Stimulated activated CD8-positive, alpha-beta memory T cell treated with anti-CD3 and anti-CD28 coated beads, Interleukin-12 subunit alpha, Interleukin-12 subunit beta, amount 100 ng/mL, for 1 hour (primary cell): ENCODE data around the gene ADD2.

Experiments used
- DNase-seq: peaks from one replicate; pipeline ENCODE4 v3.0.0-alpha.2; 2020; ENCODE audit warnings: low read depth

ADD2 gene

DNA sequence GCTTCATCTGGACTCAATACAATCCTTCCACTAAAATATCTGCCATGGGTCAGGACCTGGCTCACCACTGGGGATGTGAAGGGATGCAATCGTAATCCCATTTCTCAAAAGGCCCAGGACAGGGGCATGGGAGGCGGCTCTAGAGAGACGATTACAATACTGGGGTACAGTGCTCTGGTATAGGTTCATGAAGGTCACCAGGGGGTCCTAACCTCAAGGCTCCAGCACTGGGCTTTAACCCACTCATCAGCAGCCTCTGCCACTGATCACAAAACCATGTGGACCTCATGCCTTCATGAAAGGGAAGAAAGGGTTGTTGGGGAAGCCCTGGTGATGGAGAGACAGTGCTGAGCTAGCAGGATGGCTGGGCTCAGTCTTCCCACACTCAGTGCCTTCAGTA is 48.8 kb downstream of the ADD2 start:
- DNase-seq = no peak

DNA sequence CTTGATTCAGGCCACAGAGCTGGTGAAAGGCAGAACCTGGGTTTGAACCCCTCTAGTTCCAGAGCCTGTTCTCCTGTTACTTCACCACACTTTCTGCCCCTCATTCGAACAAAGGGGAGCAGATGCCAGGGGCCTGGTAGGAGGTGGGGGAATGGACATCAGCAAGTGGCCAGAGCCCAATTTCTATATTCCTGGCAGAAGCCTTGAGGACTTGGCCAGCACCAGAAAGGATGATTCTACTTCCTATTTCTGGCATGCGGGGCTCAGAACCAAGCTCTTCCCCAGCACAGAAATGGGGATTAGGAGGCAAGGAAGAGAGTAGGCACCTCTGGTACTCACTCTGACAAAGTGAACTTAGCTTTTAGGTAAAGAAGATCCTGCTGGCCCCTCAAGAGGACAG is 49.3 kb downstream of the ADD2 start:
- DNase-seq = no peak

DNA sequence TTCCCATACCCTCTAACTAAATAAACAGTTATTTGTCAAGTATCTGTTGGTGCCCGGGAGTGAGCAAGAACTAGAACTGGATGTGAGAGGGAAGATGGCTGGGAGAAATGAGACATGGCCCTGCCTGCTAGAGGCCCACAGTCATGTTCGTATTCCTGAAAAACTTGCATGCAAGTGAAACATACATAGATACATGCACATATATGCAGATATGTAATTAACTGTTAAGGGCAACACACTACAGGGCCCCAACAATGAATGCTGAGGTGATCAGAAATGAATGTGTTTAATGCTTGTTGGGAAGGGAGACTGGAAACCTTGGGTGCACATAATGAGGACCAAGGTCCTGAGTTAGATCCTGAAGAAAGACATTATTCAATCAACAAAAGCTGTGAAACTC is 49.8 kb downstream of the ADD2 start:
- DNase-seq = no peak

DNA sequence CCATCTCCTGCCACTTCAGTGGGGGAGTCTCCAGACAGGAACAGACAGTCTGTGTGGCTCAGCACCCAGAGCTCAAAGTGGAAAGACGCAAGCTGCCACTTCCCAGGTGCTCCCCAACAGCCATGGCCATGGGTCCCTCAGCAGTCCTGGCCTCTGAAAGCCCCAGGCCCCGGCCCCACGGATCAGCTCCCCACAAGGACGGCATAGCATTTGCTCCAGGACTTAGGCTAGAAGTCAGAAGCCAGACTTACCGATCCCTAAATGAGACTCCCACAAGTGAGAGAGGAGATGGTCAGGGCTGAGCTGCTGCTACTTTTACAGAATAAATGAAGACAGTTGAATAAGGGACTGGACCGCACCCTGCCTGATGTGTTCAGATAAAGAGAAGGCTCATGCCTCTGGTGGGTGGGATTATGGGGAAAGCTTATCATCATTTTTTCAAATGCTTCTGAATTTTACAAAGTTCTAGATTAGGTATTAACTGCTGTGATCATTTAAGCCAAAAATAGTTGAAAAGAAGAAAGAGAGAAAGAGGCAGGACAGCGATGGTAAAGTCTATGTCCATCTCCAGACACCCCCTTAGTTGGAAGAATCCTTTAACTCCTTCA is 50.5 kb downstream of the ADD2 start:
- DNase-seq = no peak

DNA sequence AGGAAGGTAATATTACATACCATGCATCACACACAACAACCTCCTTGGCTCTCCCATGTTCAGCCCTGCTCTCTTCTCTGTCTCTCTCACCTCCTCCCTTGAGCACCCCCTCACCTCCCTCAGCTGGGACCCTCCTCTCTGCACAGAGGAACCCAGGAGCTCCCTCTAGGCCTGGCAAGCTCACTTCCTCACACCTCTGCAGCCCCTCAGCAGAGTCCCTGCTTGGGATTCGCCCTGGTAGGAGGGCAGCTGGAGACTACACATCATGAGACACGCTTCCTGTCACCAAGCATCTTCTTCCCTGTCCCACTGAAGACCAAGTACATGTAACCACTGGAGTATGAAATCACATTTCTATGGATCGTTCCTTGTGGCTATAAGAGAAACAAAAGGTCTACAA is 51.0 kb downstream of the ADD2 start:
- DNase-seq = no peak

DNA sequence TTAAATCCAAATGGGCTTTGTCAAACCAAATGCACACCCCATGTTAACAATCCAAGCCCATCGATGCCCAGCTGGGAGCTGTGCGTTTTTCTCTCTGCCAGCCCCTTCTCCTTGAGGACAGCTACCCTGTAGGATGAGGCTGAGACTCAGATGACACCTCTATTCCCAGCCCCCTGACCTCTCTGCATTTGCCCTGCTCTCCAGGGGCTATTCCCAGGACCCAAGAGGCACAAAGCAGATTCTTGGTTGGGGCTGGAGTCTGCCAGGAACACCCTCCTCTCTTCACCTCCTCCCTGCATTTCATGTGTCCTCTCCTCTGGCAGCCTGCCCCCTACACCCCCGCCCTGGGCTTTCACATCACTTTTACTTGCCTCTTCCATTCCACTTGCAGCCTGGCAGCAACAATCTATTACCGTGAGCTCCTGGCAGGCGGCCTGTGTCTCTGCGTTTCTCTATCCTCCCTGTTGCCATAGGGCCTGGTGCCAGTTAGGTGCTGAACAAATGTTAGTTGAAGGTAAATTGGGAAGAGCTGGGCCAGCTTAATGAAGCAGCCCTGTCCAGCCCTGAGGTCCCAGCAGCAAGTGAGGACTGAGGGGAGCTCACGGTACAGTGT is 51.8 kb downstream of the ADD2 start:
- no peak for DNase-seq

DNA sequence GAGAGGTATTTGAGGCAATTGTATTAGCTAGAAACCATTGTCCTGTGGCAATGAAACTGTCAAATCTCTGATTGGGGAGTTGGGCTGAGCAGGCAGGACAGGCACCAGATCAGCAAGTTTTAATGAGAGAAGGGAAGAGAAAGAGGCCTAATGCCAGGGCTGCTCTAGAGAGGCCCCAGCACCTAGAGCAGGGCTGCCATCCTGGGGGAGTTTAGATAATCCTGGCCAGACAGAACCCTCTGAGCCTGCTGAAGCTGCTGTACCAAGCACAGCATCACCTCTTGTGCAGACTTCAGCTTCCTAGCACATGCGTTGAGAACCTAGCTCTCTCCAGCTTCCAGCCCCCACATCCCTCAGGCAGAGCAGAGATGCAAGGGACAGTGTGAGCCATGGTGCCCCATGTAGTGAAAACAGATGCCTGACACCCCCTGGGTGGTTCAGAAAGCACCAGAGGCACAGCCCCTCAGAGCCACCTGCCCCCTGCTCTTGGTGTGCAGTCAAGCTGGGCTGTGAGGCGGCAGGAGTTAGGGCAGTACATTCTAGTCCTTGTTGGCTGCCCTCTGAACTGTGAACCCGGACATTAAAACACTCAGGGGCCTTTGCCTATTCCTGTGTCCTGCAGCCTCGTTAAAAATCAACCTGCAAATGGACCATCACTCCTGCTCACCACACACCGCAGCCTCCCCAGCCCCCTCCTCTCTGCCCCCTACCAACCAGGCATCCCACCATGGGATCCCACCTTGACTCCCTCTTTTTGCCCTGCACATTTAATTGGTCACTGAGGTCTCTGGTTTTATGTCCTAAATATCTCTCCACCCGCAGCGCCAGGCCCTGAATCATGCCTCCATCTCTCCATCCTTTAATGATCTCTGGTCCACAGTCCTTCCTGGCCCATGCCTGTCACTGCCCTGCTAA is 52.7 kb downstream of the ADD2 start:
- no peak for DNase-seq

DNA sequence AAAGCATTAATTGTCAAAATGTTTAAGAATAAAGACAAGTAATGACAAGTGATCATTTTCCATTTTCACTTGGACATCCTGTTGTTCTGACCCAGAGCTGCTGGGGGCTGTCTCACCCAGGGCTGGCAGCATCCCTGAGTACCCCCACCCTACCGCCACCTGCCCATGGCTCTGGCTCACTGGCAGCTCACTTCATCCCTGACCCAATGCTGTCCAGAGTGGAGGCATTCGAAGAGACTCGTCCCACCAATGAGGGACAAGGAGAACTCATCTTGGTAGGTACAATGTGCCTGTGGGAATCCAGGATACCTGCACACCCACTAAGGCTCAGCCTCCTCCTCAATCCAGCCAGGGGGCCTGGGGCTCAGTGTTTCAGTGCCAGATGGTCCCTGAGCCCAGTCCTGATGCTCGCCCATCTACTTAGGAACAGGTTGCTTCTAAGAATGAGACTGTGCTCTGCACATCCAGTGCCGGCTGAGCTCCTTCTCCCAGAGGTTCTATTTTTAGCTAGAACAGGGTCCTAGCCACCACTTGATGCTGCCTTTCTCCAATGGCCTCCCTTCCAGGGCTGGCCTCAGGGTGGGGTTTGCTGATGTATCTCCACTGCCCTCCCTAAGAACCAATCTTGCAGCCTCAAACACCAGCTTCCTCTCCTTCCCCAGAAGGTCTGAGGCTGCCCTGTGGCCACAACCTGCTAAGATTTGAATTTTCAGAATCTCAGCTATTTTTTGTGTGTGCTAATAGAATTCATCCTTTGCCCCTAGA is 53.7 kb downstream of the ADD2 start:
- no peak for DNase-seq

DNA sequence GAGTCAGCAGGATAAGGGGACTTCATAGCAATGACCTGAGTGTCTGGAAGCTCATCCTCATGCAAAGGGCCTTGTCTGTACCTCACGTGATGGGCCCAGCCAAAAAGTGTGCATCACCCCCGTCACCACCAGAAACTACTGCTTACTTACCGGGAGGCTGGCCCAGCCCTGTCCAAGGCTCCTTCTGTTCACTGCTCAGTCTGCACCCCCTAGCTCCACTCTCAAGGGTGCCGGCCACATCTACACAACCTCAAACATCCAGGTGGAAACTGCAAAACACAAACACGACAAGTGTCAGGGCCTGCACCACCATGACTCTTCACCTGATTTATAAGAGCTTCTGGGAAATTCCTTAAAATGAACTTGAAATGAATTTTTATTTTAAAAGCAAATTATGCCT is 55.1 kb downstream of the ADD2 start:
- no peak for DNase-seq

DNA sequence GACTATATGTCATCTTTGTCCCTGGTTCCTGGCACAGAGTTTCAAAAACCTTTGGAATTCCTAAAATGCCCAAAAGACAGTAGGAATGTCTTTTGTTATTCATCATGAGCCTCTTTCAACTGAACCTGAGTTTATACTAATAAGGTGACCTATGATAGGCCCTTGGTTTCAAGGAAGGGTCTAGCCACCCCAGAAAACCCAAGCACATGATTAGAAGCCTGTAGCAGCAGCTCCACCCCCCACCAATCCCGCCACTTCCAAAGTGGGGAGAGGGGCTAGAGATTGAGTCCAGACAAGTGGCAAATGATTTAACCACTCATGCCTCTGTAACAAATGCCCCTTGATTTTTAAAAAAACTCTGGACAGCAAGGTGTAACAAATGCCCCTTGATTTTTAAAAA is 56.8 kb downstream of the ADD2 start:
- DNase-seq = no peak

DNA sequence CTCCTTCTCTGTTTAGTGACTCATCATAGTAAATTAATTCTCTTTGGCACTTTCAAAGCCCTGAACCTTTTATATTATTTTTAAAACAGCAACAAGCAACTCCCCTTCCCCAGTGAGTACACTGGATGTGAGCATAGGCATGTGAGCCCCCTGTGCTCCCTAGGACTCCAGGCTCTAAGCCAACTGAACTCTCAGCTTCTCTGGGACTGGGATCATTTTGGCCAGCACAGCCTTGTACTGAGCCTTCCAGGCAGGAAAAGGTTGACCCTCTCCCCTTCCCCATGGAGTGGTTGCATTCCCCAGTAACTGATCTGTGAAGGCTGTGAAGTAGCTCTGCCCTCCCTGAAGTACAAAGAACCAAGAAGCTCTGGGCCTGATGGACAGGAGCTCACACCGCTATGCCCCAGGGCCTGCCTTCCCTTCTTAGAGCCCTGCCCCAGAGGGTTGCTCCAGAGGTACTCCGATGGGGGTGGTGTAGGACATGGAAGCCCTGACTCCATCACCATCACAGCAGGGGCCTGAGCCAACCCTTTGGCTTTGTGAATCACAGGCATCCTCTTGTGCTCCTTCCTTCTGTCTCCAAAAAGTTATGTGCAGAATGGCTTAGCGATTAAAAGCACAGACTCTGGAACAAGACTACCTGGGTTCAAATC is 57.8 kb downstream of the ADD2 start:
- no peak for DNase-seq

DNA sequence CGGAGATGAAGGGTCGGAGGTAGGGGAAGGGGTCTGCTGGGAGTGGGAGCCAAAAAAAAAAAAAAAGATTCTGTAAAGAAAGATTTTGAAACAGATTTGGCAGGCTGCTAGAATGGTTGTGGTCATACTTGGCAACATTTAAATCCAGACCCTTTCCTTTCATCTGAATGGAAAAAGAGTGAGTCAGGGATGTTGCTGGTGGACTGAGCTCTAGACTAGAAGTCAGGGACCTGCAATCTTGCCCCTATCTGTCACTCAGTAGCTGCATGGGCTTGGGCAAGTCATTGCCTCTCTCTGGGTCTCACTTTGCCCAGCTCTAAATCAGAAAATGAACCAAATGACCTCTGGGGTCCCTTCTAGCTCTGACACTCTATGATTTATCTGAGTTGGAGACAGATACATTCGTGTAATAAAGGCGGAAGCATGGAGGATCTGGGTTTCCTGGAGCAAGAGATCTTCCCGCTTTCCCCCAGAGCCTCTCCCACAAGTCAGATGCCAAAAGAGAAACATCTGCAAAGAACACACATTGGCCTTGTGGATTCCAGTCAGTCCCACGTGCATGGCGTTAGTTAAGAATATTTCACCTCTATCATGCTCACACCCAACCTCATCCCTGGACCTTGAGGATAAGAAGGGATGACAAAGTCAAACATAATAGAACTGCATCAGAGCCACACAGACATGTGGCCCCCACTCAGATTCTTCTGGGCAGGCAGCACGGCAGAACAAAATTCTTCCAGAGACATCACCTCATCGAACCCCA is 58.5 kb downstream of the ADD2 start:
- no peak for DNase-seq

DNA sequence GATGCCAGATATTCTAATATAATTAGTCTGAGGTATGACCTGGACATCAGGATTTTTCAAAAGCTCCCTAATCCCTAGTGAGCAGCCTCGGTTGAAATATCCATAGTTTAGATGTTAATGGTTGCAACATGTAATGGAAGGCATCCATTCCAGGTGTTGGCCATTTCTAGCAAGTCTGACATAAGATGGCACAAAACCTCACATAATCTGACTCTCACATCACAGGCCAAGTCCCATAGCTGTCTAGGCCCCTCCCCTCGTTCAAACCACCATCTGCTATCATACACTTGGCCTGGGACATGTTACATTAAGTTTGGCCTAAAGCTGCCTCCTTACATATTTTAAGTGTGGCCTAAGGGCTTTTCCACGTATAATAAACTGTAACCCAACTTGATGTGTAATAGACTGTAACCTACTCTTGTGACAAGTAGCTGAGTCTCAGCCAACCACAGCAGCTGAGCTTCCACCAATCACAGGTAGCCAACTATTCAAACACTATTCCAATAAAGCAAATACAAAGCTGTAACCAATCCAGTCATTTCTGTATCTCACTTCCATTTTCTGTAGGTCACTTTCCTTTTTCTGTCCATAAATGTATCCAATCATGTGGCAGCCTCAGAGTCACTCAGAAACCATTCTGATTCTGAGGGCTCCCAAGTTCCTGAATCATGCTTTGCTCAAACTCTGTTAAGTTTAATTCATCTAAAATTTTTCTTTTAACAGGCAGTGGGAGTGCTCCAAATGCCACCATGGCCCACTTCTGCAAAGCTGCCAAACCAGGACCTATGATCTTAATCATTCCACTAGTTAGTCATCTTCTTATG is 59.4 kb downstream of the ADD2 start:
- DNase-seq = no peak

DNA sequence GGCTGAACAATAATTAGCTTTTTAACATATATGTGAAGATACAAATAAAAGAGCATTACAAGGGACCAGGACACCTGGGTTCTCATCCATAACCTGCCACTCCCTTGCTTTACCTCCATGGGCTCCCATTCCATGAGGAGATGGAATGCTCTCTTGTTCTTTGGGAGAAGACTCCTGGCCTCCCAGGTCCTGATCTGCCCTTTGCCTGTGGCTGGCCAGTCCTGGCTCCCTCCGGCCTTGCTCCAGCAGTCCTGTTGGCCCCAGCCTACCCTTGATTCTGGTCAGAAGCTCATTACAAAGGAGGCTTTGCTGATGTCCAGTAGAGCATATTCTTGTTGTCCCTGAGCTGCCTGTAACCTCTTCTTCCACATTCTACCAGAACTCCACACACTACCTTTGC is 60.3 kb downstream of the ADD2 start:
- no peak for DNase-seq

DNA sequence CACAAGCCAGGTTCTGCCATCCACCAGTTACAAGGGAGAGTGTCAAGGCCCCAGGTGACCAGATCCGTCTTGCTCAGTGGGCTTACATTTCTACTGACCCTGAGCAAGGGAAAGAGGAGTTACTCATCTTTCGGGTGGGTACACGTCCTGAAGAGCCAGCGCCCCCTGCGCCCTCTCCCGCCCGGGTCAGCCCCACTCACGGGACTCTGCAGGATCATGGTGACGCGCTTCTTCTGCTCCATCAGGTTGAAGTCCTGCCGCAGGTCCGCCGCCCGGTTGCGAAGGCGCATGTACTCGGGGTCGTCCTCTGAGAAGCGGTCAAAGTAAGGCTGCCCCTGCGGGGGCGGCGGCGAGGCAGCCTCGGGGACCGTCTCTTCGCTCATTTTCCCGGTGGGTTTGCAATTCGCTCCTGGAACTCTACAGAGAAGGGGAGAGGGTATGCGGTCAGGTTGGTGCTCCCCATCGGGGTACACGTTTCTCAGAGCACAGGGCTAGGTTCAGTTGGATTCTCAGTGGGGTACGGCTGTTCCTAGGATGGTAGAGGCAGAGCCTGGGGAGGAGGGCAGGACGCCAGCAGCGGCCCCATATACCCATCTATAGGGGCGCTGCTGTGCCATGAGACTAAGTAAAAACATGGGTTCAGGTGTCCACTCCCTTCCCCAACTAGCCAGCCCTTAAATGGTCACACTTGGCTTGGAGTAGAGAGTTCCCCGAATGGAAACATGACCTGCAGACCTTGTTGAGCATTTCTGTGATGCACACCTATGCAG is 61.8 kb downstream of the ADD2 start:
- DNase-seq = no peak

DNA sequence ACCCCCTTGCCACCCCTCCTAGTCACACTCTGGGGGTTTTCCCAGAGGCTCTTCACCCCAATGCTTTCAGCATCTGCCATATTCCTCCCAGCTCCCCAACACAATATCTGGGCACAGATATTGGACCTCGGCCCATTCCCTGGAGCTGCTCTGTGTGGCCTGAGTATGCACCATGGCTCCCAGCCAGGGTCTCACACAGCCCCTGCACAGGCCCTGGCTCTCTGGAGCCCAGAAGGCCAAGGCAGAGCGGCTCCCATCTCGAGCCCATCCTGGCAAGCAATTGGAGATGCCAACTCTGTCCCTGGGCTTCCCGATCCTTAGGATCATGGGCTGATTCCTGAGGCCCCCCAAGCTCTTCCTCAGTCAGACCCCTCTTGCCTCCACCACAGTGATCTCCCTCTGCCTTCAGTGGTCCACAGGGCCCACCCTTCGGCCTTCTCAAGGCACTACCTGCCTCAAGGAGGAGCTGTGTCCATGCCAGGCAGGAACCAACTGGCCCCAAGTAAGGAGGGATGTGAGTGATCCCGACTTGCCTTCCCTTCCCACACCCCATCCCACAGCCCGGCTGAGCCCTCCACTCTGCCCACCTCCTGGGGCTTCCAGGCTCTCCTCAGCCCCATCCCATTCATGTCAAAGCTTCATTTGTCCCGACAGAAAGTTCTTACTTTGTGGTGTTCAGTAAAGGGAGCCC is 62.7 kb downstream of the ADD2 start:
- no peak for DNase-seq

DNA sequence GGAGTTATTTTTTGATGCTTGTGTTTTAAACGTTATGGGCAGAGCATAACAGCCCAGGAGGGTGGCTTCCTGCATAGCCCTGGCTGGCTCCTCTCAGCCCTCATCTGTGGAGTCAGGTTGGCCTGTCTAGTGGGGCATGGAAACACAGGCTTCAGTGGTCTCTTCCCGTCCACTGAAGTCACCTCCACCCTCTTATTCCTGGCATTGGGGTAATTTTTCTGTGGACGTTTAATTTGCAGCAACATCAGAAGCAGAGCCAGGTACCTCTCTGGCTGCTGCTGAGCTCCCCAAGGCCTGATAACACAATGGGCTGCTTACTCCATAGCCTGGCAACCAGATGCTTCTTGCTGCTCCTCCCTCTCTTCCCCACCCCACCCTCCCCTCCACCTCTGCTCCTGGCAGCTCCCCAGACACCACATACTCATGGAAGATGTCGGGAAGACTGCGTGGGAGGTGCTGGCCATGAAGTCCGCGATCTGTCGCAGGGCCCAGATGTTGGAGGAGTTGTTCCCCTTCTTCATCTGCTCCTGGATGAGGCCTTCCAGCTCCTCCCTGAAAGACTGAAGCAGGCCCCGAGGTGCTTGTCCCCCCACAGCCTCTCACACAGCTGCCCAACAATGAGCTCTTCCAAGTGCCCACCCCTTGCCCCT is 64.0 kb downstream of the ADD2 start:
- DNase-seq = no peak

DNA sequence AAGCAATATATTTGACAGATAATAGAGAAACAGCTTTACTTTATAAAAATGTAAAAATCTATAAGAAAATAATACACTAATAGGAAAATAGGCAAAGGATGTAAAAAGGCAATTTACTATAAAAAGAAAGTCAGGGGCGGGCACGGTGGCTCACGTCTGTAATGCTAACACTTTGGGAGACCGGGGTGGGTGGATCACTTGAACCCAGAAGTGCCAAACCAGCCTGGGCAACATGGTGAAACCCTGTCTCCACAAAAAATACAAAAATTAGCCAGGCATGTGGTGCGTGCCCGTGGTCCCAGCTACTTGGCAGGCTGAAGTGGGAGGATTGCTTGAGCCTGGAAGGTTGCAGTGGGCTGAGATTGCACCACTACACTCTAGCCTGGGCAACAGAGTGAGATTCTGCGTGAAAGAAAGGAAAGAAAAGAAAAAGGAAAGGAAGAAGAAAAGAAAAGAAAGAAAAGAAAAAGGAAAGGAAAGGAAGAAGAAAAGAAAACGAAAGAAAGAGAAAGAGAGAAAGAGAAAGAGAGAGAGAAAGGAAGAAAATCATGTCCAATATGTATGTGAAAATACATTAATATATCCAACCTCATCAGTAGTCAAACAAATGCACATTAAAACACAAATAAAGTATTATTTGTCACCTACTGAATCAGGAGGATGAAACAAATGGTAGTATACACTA is 65.1 kb downstream of the ADD2 start:
- DNase-seq = no peak
